GM23338 (cell line): Measurements from ENCODE around the gene OVCA2. TPM values are rescaled to one million over a fixed set of nuclear protein-coding genes. Genes with fewer than 3 reads are reported as not detected.

Source experiments
- ATAC-seq: fragments of 200-7000 bp; cut with Tn5 transposase; 3 replicates; pipeline ENCODE4 v1.9.1; 2020
- DNase-seq: peaks from one replicate; pipeline ENCODE4 v3.0.0-alpha.2; 2015; ENCODE audit warnings: low spot score
- H2AFZ ChIP-seq: fragments of 200-600 bp; sonication (generic); 2 replicates; pipeline ENCODE4 v1.8.0; 2016; ENCODE audit warnings: antibody characterized with exemption, mild to moderate bottlenecking, moderate library complexity
- H3F3A ChIP-seq: fragments of 200-600 bp; sonication (generic); replicated peaks from 2 replicates; pipeline ENCODE4 v1.8.0; 2017; ENCODE audit warnings: antibody characterized with exemption, mixed run types, low read depth
- H3K27ac ChIP-seq: fragments of 200-600 bp; sonication (generic); 2 replicates; pipeline ENCODE4 v1.6.1; 2016; ENCODE audit warnings: low read depth
- H3K27me3 ChIP-seq: fragments of 200-600 bp; sonication (generic); 2 replicates; pipeline ENCODE4 v1.8.0; 2016; ENCODE audit warnings: mild to moderate bottlenecking, mixed run types, moderate library complexity; ENCODE audit not compliant: insufficient read depth
- H3K36me3 ChIP-seq: fragments of 200-600 bp; sonication (generic); 2 replicates; pipeline ENCODE4 v1.8.0; 2016; ENCODE audit warnings: mild to moderate bottlenecking; ENCODE audit not compliant: insufficient read depth
- H3K4me1 ChIP-seq: fragments of 200-600 bp; sonication (generic); 2 replicates; pipeline ENCODE4 v1.8.0; 2016; ENCODE audit warnings: mild to moderate bottlenecking, moderate library complexity; ENCODE audit not compliant: insufficient read depth
- H3K4me2 ChIP-seq: fragments of 200-600 bp; sonication (generic); 2 replicates; pipeline ENCODE4 v1.7.1; 2017; ENCODE audit warnings: mixed run types
- H3K4me3 ChIP-seq: fragments of 200-600 bp; sonication (generic); 2 replicates; pipeline ENCODE4 v1.6.1; 2016; ENCODE audit warnings: mixed run types
- H3K79me2 ChIP-seq: fragments of 200-600 bp; sonication (generic); replicated peaks from 2 replicates; pipeline ENCODE4 v1.8.0; 2017; ENCODE audit warnings: mild to moderate bottlenecking; ENCODE audit not compliant: insufficient read depth
- H3K9me2 ChIP-seq: fragments of 200-600 bp; sonication (generic); 2 replicates; pipeline ENCODE4 v1.8.0; 2017; ENCODE audit not compliant: insufficient read depth
- H4K20me1 ChIP-seq: fragments of 200-600 bp; sonication (generic); replicated peaks from 2 replicates; pipeline ENCODE4 v1.8.0; 2017; ENCODE audit warnings: mild to moderate bottlenecking; ENCODE audit not compliant: insufficient read depth
- H3K27ac Mint-ChIP-seq: 2 replicates; pipeline ENCODE4 v1.8.0; 2020; ENCODE audit warnings: inconsistent platforms, mild to moderate bottlenecking, moderate library complexity, mixed read lengths
- H3K27me3 Mint-ChIP-seq: 3 replicates; pipeline ENCODE4 v1.8.0; 2022; ENCODE audit warnings: low read depth, mild to moderate bottlenecking, moderate library complexity, mixed read lengths, inconsistent platforms; ENCODE audit not compliant: insufficient read depth, poor library complexity
- H3K36me3 Mint-ChIP-seq: 3 replicates; pipeline ENCODE4 v1.8.0; 2021; ENCODE audit warnings: low read depth, mild to moderate bottlenecking, inconsistent platforms, moderate library complexity, mixed read lengths
- H3K4me1 Mint-ChIP-seq: 3 replicates; pipeline ENCODE4 v1.8.0; 2020; ENCODE audit warnings: mild to moderate bottlenecking, inconsistent platforms, mixed read lengths
- H3K4me3 Mint-ChIP-seq: 3 replicates; pipeline ENCODE4 v1.8.0; 2021; ENCODE audit warnings: moderate library complexity, mild to moderate bottlenecking, inconsistent platforms, mixed read lengths
- H3K9me3 Mint-ChIP-seq: 3 replicates; pipeline ENCODE4 v1.8.0; 2020; ENCODE audit warnings: moderate library complexity, mild to moderate bottlenecking, inconsistent platforms, mixed read lengths
- CREB1 ChIP-seq: fragments of 250-450 bp; sonication (Bioruptor Pico); IDR thresholded peaks from 2 replicates; pipeline ENCODE4 v1.5.0; 2020; ENCODE audit warnings: low read depth, mild to moderate bottlenecking, moderate library complexity
- CTCF ChIP-seq, 2 experiments: fragments of 200-600 bp in 1 of 2; sonication (generic) in 1 of 2; conservative IDR thresholded peaks; 2 replicates each; pipeline versions ENCODE4 v1.5.1 to v1.6.1; 2016 to 2017; ENCODE audit warnings: antibody characterized with exemption in 2 of 2, low read depth in 2 of 2, mild to moderate bottlenecking in 2 of 2, moderate library complexity in 1 of 2
- EZH2 ChIP-seq: fragments of 200-600 bp; sonication (generic); IDR thresholded peaks from one replicate; pipeline ENCODE4 v1.8.0; 2017; ENCODE audit warnings: antibody characterized with exemption, mild to moderate bottlenecking, low read depth; ENCODE audit not compliant: unreplicated experiment
- JUNB ChIP-seq: IDR thresholded peaks from one replicate; pipeline ENCODE4 v1.6.1; 2016; ENCODE audit warnings: antibody characterized with exemption; ENCODE audit not compliant: unreplicated experiment
- NANOG ChIP-seq: IDR thresholded peaks from 2 replicates; pipeline ENCODE4 v1.6.1; 2016; ENCODE audit warnings: antibody characterized with exemption, borderline replicate concordance
- POLR2AphosphoS5 ChIP-seq: IDR thresholded peaks from 2 replicates; pipeline ENCODE4 v1.6.1; 2016; ENCODE audit warnings: antibody characterized with exemption, low read depth
- STAT1 ChIP-seq: IDR thresholded peaks from one replicate; pipeline ENCODE4 v1.6.1; 2016; ENCODE audit warnings: antibody characterized with exemption; ENCODE audit not compliant: unreplicated experiment
- ZNF331 ChIP-seq: fragments of 250-450 bp; sonication (Bioruptor Pico); IDR thresholded peaks from 2 replicates; pipeline ENCODE4 v1.5.0; 2020; ENCODE audit warnings: low read depth, mild to moderate bottlenecking, moderate library complexity
- polyA plus RNA-seq: library from polyadenylated mRNA; unstranded; fragments of >200 nt; fragmentation: Nextera tagmentation; extraction: Ambion mirVana; gene quantifications from 2 replicates; pipeline ENCODE4 v1.2.1, GENCODE V29; 2016
- total RNA-seq: library from RNA; depleted of rRNA; stranded (reverse); fragments of >200 nt; shearing (Covaris generic); gene quantifications from 2 replicates; pipeline ENCODE4 v1.2.3, GENCODE V29; 2014
- TF ChIP-seq, protein P1 (sequence below): fragments of 250-450 bp; sonication (Bioruptor Pico); IDR thresholded peaks from 2 replicates; pipeline ENCODE4 v1.5.0; 2020; ENCODE audit warnings: mild to moderate bottlenecking, moderate library complexity

The OVCA2 gene
- total and polyA plus RNA-seq, 2 experiments from 2014 or later = 15.9 to 21.3 TPM

GRCh38 chr17:2060681-2061440, 19.0 kb downstream of the OVCA2 start:
- DNase-seq (no peak), ATAC-seq (no peak)
- peaks cover 29% of the 10 kb centered on the region for H3K4me1 ChIP-seq
- no peaks in the 10 kb centered on the region for H3K9me2 ChIP-seq
- no peak overlapping the region for H3K27ac Mint-ChIP-seq
- H3K27me3 Mint-ChIP-seq = peaks cover 63% of the 10 kb centered on the region
- peaks cover 9% of the 10 kb centered on the region for H3K36me3 Mint-ChIP-seq
- H3K9me3 Mint-ChIP-seq = no peaks in the 10 kb centered on the region
- H3F3A ChIP-seq = 0 out of 2 replicates have a peak, but pooled peaks cover 10% of the 10 kb centered on the region
- no peak overlapping the region for H2AFZ ChIP-seq
- H3K27me3 ChIP-seq = peaks cover 51% of the 10 kb centered on the region
- H3K36me3 ChIP-seq = no peaks in the 10 kb centered on the region
- peaks cover 41% of the 10 kb centered on the region for H3K4me1 Mint-ChIP-seq
- no peaks in the 10 kb centered on the region for H3K79me2 ChIP-seq
- H3K4me3 Mint-ChIP-seq = no peak overlapping the region
- H3K27ac ChIP-seq = no peak overlapping the region
- no peak overlapping the region for H3K4me3 ChIP-seq
- no peak overlapping the region for H3K4me2 ChIP-seq
- no peaks in the 10 kb centered on the region; the same call in none of the 2 replicates for H4K20me1 ChIP-seq
- TF ChIP-seq ZNF331 (CRISPR knock-in tag) (no peak), NANOG (no peak), EZH2 (no peak), POLR2AphosphoS5 (no peak), CTCF (conservative IDR thresholded peaks at IDR 0.05; ENCODE audit: low read depth in 2 of 2) (no peak), CREB1 (no peak), STAT1 (no peak), JUNB (no peak)
- TF ChIP-seq, protein P1, sequence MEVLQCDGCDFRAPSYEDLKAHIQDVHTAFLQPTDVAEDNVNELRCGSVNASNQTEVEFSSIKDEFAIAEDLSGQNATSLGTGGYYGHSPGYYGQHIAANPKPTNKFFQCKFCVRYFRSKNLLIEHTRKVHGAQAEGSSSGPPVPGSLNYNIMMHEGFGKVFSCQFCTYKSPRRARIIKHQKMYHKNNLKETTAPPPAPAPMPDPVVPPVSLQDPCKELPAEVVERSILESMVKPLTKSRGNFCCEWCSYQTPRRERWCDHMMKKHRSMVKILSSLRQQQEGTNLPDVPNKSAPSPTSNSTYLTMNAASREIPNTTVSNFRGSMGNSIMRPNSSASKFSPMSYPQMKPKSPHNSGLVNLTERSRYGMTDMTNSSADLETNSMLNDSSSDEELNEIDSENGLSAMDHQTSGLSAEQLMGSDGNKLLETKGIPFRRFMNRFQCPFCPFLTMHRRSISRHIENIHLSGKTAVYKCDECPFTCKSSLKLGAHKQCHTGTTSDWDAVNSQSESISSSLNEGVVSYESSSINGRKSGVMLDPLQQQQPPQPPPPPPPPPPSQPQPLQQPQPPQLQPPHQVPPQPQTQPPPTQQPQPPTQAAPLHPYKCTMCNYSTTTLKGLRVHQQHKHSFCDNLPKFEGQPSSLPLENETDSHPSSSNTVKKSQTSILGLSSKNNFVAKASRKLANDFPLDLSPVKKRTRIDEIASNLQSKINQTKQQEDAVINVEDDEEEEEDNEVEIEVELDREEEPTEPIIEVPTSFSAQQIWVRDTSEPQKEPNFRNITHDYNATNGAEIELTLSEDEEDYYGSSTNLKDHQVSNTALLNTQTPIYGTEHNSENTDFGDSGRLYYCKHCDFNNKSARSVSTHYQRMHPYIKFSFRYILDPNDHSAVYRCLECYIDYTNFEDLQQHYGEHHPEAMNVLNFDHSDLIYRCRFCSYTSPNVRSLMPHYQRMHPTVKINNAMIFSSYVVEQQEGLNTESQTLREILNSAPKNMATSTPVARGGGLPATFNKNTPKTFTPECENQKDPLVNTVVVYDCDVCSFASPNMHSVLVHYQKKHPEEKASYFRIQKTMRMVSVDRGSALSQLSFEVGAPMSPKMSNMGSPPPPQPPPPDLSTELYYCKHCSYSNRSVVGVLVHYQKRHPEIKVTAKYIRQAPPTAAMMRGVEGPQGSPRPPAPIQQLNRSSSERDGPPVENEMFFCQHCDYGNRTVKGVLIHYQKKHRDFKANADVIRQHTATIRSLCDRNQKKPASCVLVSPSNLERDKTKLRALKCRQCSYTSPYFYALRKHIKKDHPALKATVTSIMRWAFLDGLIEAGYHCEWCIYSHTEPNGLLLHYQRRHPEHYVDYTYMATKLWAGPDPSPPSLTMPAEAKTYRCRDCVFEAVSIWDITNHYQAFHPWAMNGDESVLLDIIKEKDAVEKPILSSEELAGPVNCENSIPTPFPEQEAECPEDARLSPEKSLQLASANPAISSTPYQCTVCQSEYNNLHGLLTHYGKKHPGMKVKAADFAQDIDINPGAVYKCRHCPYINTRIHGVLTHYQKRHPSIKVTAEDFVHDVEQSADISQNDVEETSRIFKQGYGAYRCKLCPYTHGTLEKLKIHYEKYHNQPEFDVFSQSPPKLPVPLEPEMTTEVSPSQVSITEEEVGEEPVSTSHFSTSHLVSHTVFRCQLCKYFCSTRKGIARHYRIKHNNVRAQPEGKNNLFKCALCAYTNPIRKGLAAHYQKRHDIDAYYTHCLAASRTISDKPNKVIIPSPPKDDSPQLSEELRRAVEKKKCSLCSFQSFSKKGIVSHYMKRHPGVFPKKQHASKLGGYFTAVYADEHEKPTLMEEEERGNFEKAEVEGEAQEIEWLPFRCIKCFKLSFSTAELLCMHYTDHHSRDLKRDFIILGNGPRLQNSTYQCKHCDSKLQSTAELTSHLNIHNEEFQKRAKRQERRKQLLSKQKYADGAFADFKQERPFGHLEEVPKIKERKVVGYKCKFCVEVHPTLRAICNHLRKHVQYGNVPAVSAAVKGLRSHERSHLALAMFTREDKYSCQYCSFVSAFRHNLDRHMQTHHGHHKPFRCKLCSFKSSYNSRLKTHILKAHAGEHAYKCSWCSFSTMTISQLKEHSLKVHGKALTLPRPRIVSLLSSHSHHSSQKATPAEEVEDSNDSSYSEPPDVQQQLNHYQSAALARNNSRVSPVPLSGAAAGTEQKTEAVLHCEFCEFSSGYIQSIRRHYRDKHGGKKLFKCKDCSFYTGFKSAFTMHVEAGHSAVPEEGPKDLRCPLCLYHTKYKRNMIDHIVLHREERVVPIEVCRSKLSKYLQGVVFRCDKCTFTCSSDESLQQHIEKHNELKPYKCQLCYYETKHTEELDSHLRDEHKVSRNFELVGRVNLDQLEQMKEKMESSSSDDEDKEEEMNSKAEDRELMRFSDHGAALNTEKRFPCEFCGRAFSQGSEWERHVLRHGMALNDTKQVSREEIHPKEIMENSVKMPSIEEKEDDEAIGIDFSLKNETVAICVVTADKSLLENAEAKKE (CRISPR knock-in tag) = no peak
